GM12878 (cell line): ENCODE measurements around the gene TET1. TPM values are rescaled to one million over a fixed set of nuclear protein-coding genes. Genes with fewer than 3 reads are reported as not detected.
"Not testable (repeated sequence)": the region's sequence is repeated elsewhere in the genome, so short reads cannot be mapped to it uniquely, and the experiment has no call there.

ENCODE experiments used
- ATAC-seq: fragments of 200-7000 bp; cut with Tn5 transposase; 3 replicates; pipeline ENCODE4 v1.9.1; 2020; ENCODE audit warnings: mild to moderate bottlenecking, moderate library complexity
- BruUV-seq: library from RNA; stranded (reverse); fragments of 400-500 nt; replicated peaks from 2 replicates; lab custom pipeline; 2021; lab: Mats Ljungman, UMichigan
- CTCF ChIA-PET: fragments of 300-600 bp; sonication (Branson Sonifier 250); formaldehyde crosslinking; extraction: SDS; loops from one replicate; lab custom pipeline; 2021; ENCODE audit warnings: inconsistent platforms; lab: Yijun Ruan, JAX
- POLR2A ChIA-PET: fragments of 350-600 bp; formaldehyde crosslinking; extraction: SDS; loops from one replicate; lab custom pipeline; 2021; ENCODE audit warnings: inconsistent platforms; lab: Charles Lee
- RAD21 ChIA-PET: fragments of 300-600 bp; sonication (Branson Sonifier 250); formaldehyde crosslinking; loops from one replicate; lab custom pipeline; 2023; ENCODE audit warnings: antibody characterized with exemption; ENCODE audit not compliant: unreplicated experiment; lab: Charles Lee
- SMC1A ChIA-PET: fragments of 300-600 bp; sonication (Branson Sonifier 250); formaldehyde crosslinking; loops from one replicate; lab custom pipeline; 2023; ENCODE audit not compliant: unreplicated experiment, uncharacterized antibody; lab: Charles Lee
- DNase-seq: peaks from one replicate; pipeline ENCODE4 v3.0.0-alpha.2; 2011; ENCODE audit warnings: low read depth, low spot score
- FAIRE-seq: peaks from 3 replicates; lab custom pipeline; 2011; peaks lifted over from hg19 to GRCh38; lab: Jason Lieb, UNC
- H2AFZ ChIP-seq: 2 replicates; pipeline ENCODE4 v1.6.0; 2011; ENCODE audit warnings: low read depth, low read length, control low read depth; ENCODE audit not compliant: control insufficient read depth
- H3K27ac ChIP-seq: 2 replicates; pipeline ENCODE4 v1.5.1; 2011; ENCODE audit warnings: control low read depth; ENCODE audit not compliant: control insufficient read depth, insufficient read depth
- H3K27me3 ChIP-seq, 2 experiments: replicated peaks in 1 of 2; 2 replicates each; pipeline versions ENCODE4 v1.6.0 to v1.6.1; 2011; ENCODE audit warnings: low read length in 1 of 2; ENCODE audit not compliant: control insufficient read depth in 2 of 2, insufficient read depth in 2 of 2
- H3K36me3 ChIP-seq, 2 experiments: 2 replicates each; pipeline ENCODE4 v1.5.1; 2011; ENCODE audit warnings: low read length in 1 of 2; ENCODE audit not compliant: control insufficient read depth in 2 of 2, insufficient read depth in 2 of 2
- H3K4me1 ChIP-seq: 2 replicates; pipeline ENCODE4 v1.6.1; 2011; ENCODE audit warnings: mild to moderate bottlenecking, low read length, moderate library complexity, mixed read lengths; ENCODE audit not compliant: control insufficient read depth, insufficient read depth
- H3K4me2 ChIP-seq: 2 replicates; pipeline ENCODE4 v1.6.0; 2011; ENCODE audit warnings: control low read depth; ENCODE audit not compliant: control insufficient read depth, insufficient read depth
- H3K4me3 ChIP-seq: fragments of 200-600 bp; sonication (generic); 2 replicates; pipeline ENCODE4 v1.5.1; 2016
- H3K79me2 ChIP-seq: 2 replicates; pipeline ENCODE4 v1.6.0; 2011; ENCODE audit warnings: low read length; ENCODE audit not compliant: control insufficient read depth, insufficient read depth
- H3K9ac ChIP-seq: 2 replicates; pipeline ENCODE4 v1.8.0; 2011; ENCODE audit warnings: low read length, control low read depth, mixed read lengths; ENCODE audit not compliant: control insufficient read depth, insufficient read depth
- H3K9me3 ChIP-seq: replicated peaks from 3 replicates; pipeline ENCODE4 v1.5.1; 2011; ENCODE audit warnings: mild to moderate bottlenecking, low read length; ENCODE audit not compliant: control insufficient read depth, insufficient read depth
- H4K20me1 ChIP-seq: 2 replicates; pipeline ENCODE4 v1.6.0; 2011; ENCODE audit not compliant: control insufficient read depth, insufficient read depth
- WGBS: methylation state at CpG from one replicate; pipeline ENCODE4 v1.1.6; 2016; ENCODE audit warnings: low lambda C conversion rate; ENCODE audit not compliant: insufficient replicate concordance, insufficient coverage; ENCODE audit errors: missing lambda C conversion rate; 5-methylcytosine and 5-hydroxymethylcytosine counted together
- in situ Hi-C: fragments of 300-500 bp; cut with MboI; formaldehyde crosslinking; loops from 9 replicates; pipeline ENCODE4 v1.14.3; 2018; ENCODE audit warnings: mixed read lengths
- intact Hi-C: fragments of 100-400 bp; cut with micrococcal nuclease; formaldehyde crosslinking; loops from one replicate; pipeline ENCODE4 v1.14.2; 2022; ENCODE audit not compliant: unreplicated experiment
- polyA plus RNA-seq, 11 experiments: library from polyadenylated mRNA; depleted of rRNA in 4 of 11; unstranded in 6 of 11; stranded (reverse) in 5 of 11; fragments of >200 nt; fragmentation: Nextera tagmentation in 4 of 11; fragmentation: Illumina TruSeq in 1 of 11; extraction: Ambion mirVana in 4 of 11; extraction: Trizol in 1 of 11; gene quantifications; 1 replicate in 1 of 11; 2 replicates in 10 of 11; pipeline versions ENCODE4 v1.2.1 to v1.2.3, GENCODE V29; 2011 to 2016; ENCODE audit warnings: inconsistent platforms in 2 of 11, missing spikeins in 2 of 11, low read depth in 1 of 11
- total RNA-seq, 4 experiments: library from RNA; depleted of rRNA in 3 of 4; stranded (reverse); fragments of >200 nt in 3 of 4; fragmentation: Illumina TruSeq in 1 of 4; extraction: Trizol in 1 of 4; gene quantifications; 2 replicates each; pipeline versions ENCODE4 v1.2.1 to v1.2.3, GENCODE V29; 2013 to 2021
- TF ChIP-seq, protein P1 (sequence below): fragments of 450-650 bp; IDR thresholded peaks from 2 replicates; pipeline ENCODE4 v1.6.1; 2017; ENCODE audit warnings: mild to moderate bottlenecking, moderate library complexity

The TET1 gene
- total and polyA plus RNA-seq, 10 of the 15 experiments (the other 5 are each of a cell fraction or from before 2014, with no cell fraction given): 0.22 to 1.4 (median 0.60) TPM

DNA sequence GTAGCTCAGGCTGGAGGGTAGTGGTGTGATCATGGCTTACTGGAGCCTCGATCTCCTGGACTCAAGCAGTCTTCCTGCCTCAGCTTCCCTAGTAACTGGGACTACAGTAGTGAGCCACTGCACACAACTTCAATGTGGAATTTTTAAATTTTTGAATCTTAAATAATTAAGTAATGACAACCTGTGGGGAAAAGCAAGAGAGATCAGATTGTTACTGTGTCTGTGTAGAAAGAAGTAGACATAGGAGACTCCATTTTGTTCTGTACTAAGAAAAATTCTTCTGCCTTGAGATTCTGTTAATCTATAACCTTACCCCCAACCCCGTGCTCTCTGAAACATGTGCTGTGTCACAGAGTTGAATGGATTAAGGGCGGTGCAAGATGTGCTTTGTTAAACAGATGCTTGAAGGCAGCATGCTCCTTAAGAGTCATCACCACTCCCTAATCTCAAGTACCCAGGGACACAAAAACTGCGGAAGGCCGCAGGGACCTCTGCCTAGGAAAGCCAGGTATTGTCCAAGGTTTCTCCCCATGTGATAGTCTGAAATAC is 34.6 kb upstream of the TET1 start:
- POLR2A ChIA-PET: interaction anchor here (0.6 kb wide), 1 partner anchor 194 kb away, joined by 4 read pairs; no protein-coding TSS in a partner anchor
- H3K4me3 ChIP-seq, CTCF ChIA-PET, SMC1A ChIA-PET, H3K79me2 ChIP-seq, BruUV-seq, ATAC-seq, H3K9ac ChIP-seq, H3K9me3 ChIP-seq, FAIRE-seq, H4K20me1 ChIP-seq, in situ Hi-C loops, H3K4me2 ChIP-seq, H3K4me1 ChIP-seq, H3K27ac ChIP-seq, H2AFZ ChIP-seq, H3K36me3 ChIP-seq, H3K27me3 ChIP-seq, DNase-seq, RAD21 ChIA-PET: not testable (repeated sequence)
- TF ChIP-seq, protein P1, sequence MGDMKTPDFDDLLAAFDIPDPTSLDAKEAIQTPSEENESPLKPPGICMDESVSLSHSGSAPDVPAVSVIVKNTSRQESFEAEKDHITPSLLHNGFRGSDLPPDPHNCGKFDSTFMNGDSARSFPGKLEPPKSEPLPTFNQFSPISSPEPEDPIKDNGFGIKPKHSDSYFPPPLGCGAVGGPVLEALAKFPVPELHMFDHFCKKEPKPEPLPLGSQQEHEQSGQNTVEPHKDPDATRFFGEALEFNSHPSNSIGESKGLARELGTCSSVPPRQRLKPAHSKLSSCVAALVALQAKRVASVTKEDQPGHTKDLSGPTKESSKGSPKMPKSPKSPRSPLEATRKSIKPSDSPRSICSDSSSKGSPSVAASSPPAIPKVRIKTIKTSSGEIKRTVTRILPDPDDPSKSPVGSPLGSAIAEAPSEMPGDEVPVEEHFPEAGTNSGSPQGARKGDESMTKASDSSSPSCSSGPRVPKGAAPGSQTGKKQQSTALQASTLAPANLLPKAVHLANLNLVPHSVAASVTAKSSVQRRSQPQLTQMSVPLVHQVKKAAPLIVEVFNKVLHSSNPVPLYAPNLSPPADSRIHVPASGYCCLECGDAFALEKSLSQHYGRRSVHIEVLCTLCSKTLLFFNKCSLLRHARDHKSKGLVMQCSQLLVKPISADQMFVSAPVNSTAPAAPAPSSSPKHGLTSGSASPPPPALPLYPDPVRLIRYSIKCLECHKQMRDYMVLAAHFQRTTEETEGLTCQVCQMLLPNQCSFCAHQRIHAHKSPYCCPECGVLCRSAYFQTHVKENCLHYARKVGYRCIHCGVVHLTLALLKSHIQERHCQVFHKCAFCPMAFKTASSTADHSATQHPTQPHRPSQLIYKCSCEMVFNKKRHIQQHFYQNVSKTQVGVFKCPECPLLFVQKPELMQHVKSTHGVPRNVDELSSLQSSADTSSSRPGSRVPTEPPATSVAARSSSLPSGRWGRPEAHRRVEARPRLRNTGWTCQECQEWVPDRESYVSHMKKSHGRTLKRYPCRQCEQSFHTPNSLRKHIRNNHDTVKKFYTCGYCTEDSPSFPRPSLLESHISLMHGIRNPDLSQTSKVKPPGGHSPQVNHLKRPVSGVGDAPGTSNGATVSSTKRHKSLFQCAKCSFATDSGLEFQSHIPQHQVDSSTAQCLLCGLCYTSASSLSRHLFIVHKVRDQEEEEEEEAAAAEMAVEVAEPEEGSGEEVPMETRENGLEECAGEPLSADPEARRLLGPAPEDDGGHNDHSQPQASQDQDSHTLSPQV: 0 out of 2 replicates have a peak, but pooled peaks have one; percentile 41
- intact Hi-C loops: loop anchor here (2.0 kb wide), 1 partner anchor 375 kb away; the partner anchor contains the start of gene DDX50
- WGBS: 65% methylated on average over 3 of the region's 5 CpGs
